Endothelial cell of umbilical vein (primary cell): Measurements from ENCODE around the gene LCN9. TPM values are rescaled to one million over a fixed set of nuclear protein-coding genes. Genes with fewer than 3 reads are reported as not detected.

Experiments
- BruUV-seq: library from RNA; stranded (reverse); fragments of 400-500 nt; replicated peaks from 2 replicates; lab custom pipeline; 2021; lab: Mats Ljungman, UMichigan
- CTCF ChIA-PET: fragments of 300-600, 350-600 bp; sonication (Branson Sonifier 250); formaldehyde crosslinking; loops from one replicate; lab custom pipeline; 2021; ENCODE audit warnings: antibody characterized with exemption, inconsistent platforms; lab: Charles Lee
- POLR2A ChIA-PET: fragments of 300-600, 350-600 bp; sonication (Branson Sonifier 250); formaldehyde crosslinking; loops from one replicate; lab custom pipeline; 2021; ENCODE audit warnings: antibody characterized with exemption, inconsistent platforms; lab: Charles Lee
- DNase-seq: peaks from one replicate; pipeline ENCODE4 v3.0.0-alpha.2; 2011; ENCODE audit warnings: low read depth, low spot score
- FAIRE-seq: peaks from 2 replicates; lab custom pipeline; 2011; peaks lifted over from hg19 to GRCh38; lab: Jason Lieb, UNC
- H2AFZ ChIP-seq: 2 replicates; pipeline ENCODE4 v1.6.0; 2012; ENCODE audit warnings: low read depth, low read length, control low read depth, inconsistent platforms
- H3K27ac ChIP-seq: 2 replicates; pipeline ENCODE4 v1.5.1; 2011; ENCODE audit warnings: low read depth, mild to moderate bottlenecking, control low read depth, low read length, moderate library complexity; ENCODE audit not compliant: insufficient read depth
- H3K27me3 ChIP-seq, 2 experiments: 2 replicates each; pipeline versions ENCODE4 v1.6.0 to v1.6.1; 2011; ENCODE audit warnings: low read length in 2 of 2, mixed read lengths in 1 of 2; ENCODE audit not compliant: control insufficient read depth in 2 of 2, insufficient read depth in 2 of 2
- H3K36me3 ChIP-seq, 2 experiments: 2 replicates in 1 of 2; 3 replicates in 1 of 2; pipeline ENCODE4 v1.5.1; 2011; ENCODE audit warnings: low read length in 2 of 2, mild to moderate bottlenecking in 1 of 2, moderate library complexity in 1 of 2; ENCODE audit not compliant: control insufficient read depth in 2 of 2, insufficient read depth in 2 of 2; ENCODE audit errors: extremely low read depth in 1 of 2
- H3K4me1 ChIP-seq: 3 replicates; pipeline ENCODE4 v1.5.1; 2011; ENCODE audit warnings: mild to moderate bottlenecking, low read length; ENCODE audit not compliant: control insufficient read depth, insufficient read depth; ENCODE audit errors: extremely low read depth
- H3K4me2 ChIP-seq: 2 replicates; pipeline ENCODE4 v1.6.1; 2011; ENCODE audit warnings: low read length, control low read depth, mixed read lengths; ENCODE audit not compliant: insufficient read depth
- H3K4me3 ChIP-seq, 3 experiments: fragments of 200-600 bp in 1 of 3; sonication (generic), shearing (Covaris generic) in 1 of 3; replicated peaks in 1 of 3; 2 replicates each; pipeline ENCODE4 v1.5.1; 2011 to 2016; ENCODE audit warnings: control low read depth in 3 of 3, low read length in 3 of 3, mild to moderate bottlenecking in 2 of 3, inconsistent platforms in 1 of 3, low read depth in 1 of 3, moderate library complexity in 1 of 3; ENCODE audit not compliant: insufficient read depth in 1 of 3
- H3K79me2 ChIP-seq: 2 replicates; pipeline ENCODE4 v1.6.0; 2012; ENCODE audit warnings: low read length, inconsistent platforms; ENCODE audit not compliant: control insufficient read depth, insufficient read depth
- H3K9ac ChIP-seq: replicated peaks from 2 replicates; pipeline ENCODE3; 2011; ENCODE audit warnings: low read length, control low read depth; ENCODE audit not compliant: insufficient read depth; ENCODE audit errors: extremely low read depth
- H3K9me1 ChIP-seq: replicated peaks from 3 replicates; pipeline ENCODE4 v1.6.0; 2011; ENCODE audit warnings: mild to moderate bottlenecking, low read length; ENCODE audit not compliant: control insufficient read depth, insufficient read depth; ENCODE audit errors: extremely low read depth
- H3K9me3 ChIP-seq: replicated peaks from 2 replicates; pipeline ENCODE4 v1.5.1; 2012; ENCODE audit warnings: low read length, inconsistent platforms; ENCODE audit not compliant: control insufficient read depth, insufficient read depth
- H4K20me1 ChIP-seq: replicated peaks from 2 replicates; pipeline ENCODE3; 2011; ENCODE audit warnings: mild to moderate bottlenecking, low read length; ENCODE audit not compliant: control insufficient read depth, insufficient read depth; ENCODE audit errors: extremely low read depth
- CTCF ChIP-seq, 2 donors: IDR thresholded peaks; 1 replicate in 1 of 2; 2 replicates in 1 of 2; pipeline ENCODE4 v1.5.1; 2011; ENCODE audit warnings: low read length in 2 of 2, mild to moderate bottlenecking in 2 of 2, moderate library complexity in 2 of 2, control low read depth in 1 of 2, inconsistent platforms in 1 of 2, low read depth in 1 of 2; ENCODE audit not compliant: insufficient read depth in 1 of 2; ENCODE audit errors: extremely low read depth in 1 of 2
- EZH2 ChIP-seq: IDR thresholded peaks from 2 replicates; pipeline ENCODE4 v1.6.1; 2012; ENCODE audit warnings: borderline replicate concordance, low read depth, mild to moderate bottlenecking, moderate library complexity, low read length, inconsistent platforms; ENCODE audit not compliant: severe bottlenecking
- FOS ChIP-seq: IDR thresholded peaks from 2 replicates; pipeline ENCODE4 v1.6.1; 2011; ENCODE audit warnings: mild to moderate bottlenecking, low read length, moderate library complexity, borderline replicate concordance; ENCODE audit not compliant: insufficient read depth
- GATA2 ChIP-seq: IDR thresholded peaks from 2 replicates; pipeline ENCODE4 v1.7.0; 2011; ENCODE audit warnings: low read depth, mild to moderate bottlenecking, moderate library complexity, mixed read lengths, low read length; ENCODE audit not compliant: insufficient read length, insufficient read depth
- JUN ChIP-seq: IDR thresholded peaks from 2 replicates; pipeline ENCODE4 v1.6.1; 2011; ENCODE audit warnings: borderline replicate concordance, low read depth; ENCODE audit not compliant: insufficient read length, insufficient read depth
- MAX ChIP-seq: IDR thresholded peaks from 2 replicates; pipeline ENCODE4 v1.6.1; 2011; ENCODE audit not compliant: insufficient read depth, insufficient read length
- MYC ChIP-seq: IDR thresholded peaks from one replicate; pipeline ENCODE4 v1.6.1; 2011; ENCODE audit warnings: mild to moderate bottlenecking, low read depth, low read length
- POLR2A ChIP-seq: IDR thresholded peaks from 2 replicates; pipeline ENCODE4 v1.6.1; 2012; ENCODE audit warnings: low read depth, mild to moderate bottlenecking, control low read depth, low read length
- POLR2AphosphoS5 ChIP-seq: IDR thresholded peaks from 2 replicates; pipeline ENCODE4 v1.6.1; 2012; ENCODE audit warnings: low read depth, mild to moderate bottlenecking, control low read depth, low read length, moderate library complexity; ENCODE audit not compliant: insufficient read depth
- dilution Hi-C: fragments of 300-500 bp; cut with MboI; formaldehyde crosslinking; loops from one replicate; pipeline ENCODE4 v1.15.0; 2019; ENCODE audit warnings: low sequenced_read_pairs; ENCODE audit not compliant: extremely low pct_ligation_motif_present
- intact Hi-C: fragments of 100-400 bp; cut with micrococcal nuclease; formaldehyde crosslinking; loops from one replicate; pipeline ENCODE4 v1.10.0; 2022
- polyA plus RNA-seq, 4 experiments: library from polyadenylated mRNA; depleted of rRNA in 3 of 4; stranded (reverse) in 3 of 4; unstranded in 1 of 4; fragments of >200 nt; gene quantifications; 2 replicates each; pipeline versions ENCODE4 v1.2.1 to v1.2.3, GENCODE V29; 2011 to 2012; ENCODE audit warnings: missing spikeins in 1 of 4
- total RNA-seq: library from RNA; stranded (reverse); gene quantifications from 2 replicates; pipeline ENCODE4 v1.2.3, GENCODE V29; 2021

The LCN9 gene
- total and polyA plus RNA-seq, 2 donors (not counting 3 experiments of a cell fraction or from before 2014, with no cell fraction given), result not detected

GRCh38 chr9:135673941-135674340, 10.8 kb downstream of the LCN9 start:
- H3K36me3 ChIP-seq, result no peaks in the 10 kb centered on the region
- FAIRE-seq, result no peak
- intact Hi-C loops (no loop called here), dilution Hi-C loops (no loop called here)
- DNase-seq, result no peak
- no peak overlapping the region for H3K9ac ChIP-seq
- no peak overlapping the region for H3K4me2 ChIP-seq
- ChIA-PET CTCF (no interaction called here), POLR2A (no interaction called here)
- no peaks in the 10 kb centered on the region for H3K79me2 ChIP-seq
- H3K27me3 ChIP-seq, result no peaks in the 10 kb centered on the region
- no peak overlapping the region for H3K4me3 ChIP-seq
- TF ChIP-seq POLR2A, result no peak
- no peak for TF ChIP-seq POLR2AphosphoS5
- TF ChIP-seq FOS, result no peak
- TF ChIP-seq EZH2, result no peak
- no peak for TF ChIP-seq MYC
- TF ChIP-seq CTCF (IDR thresholded peaks at IDR 0.05; ENCODE audit: extremely low read depth in 1 of 2, insufficient read depth in 1 of 2, low read depth in 1 of 2, low read length in 2 of 2), result no peak
- no peak for TF ChIP-seq GATA2
- no peak for TF ChIP-seq JUN
- TF ChIP-seq MAX, result no peak
- BruUV-seq, result no TSS peak
- H3K27ac ChIP-seq, result no peak overlapping the region
- no peaks in the 10 kb centered on the region for H3K9me3 ChIP-seq
- H4K20me1 ChIP-seq, result no peaks in the 10 kb centered on the region
- no peaks in the 10 kb centered on the region for H3K4me1 ChIP-seq
- no peaks in the 10 kb centered on the region for H3K9me1 ChIP-seq
- no peak overlapping the region for H2AFZ ChIP-seq
